Astrocyte of the hippocampus (primary cell): ENCODE results near the gene PCDHB12.
"Not testable (repeated sequence)": the region's sequence is repeated elsewhere in the genome, so short reads cannot be mapped to it uniquely, and the experiment has no call there.

Source experiments
- DNase-seq: peaks from one replicate; pipeline ENCODE4 v3.0.0; 2011; ENCODE audit warnings: low read depth, low spot score

Gene PCDHB12

DNA sequence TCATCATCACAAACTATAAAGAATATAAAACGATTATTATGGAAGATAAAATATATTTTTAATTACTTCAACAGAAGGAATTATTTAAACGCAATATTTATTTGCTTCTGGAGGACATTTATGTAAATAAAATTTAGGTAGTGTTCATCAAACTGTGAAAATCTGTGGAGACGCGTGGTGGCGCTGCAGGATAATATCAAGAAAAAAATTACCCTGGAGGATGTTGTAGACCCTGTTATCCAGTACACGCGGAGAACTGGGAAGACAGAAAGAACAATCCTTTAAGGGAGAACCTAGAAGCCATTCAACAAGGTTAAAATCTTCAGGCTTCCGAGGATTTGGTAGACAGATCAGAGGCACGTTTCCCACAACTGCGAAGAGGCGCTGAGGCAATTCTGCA is at the start of gene PCDHB12:
Gene PCDHB12, plus strand, starts transcription at position 242 of the 400 bp plus-strand sequence. CDS start 189 bp downstream, outside the sequence.
- DNase-seq: no peak

GRCh38 chr5:141172381-141173204 is 35.9 kb upstream of the PCDHB12 start, which contains the start of gene PCDHB7:
TSS of gene PCDHB7 (plus strand) at chr5:141172644. CDS start at chr5:141172836, 192 bp downstream.
- peak; percentile 33 for DNase-seq

- not testable (repeated sequence) for DNase-seq
Measured at GRCh38 chr5:141174291-141175104, 34.0 kb upstream of the PCDHB12 start.

- no peak for DNase-seq
Measured at GRCh38 chr5:141175933-141176332, 32.6 kb upstream of the PCDHB12 start.

GRCh38 chr5:141177577-141178191 is 30.8 kb upstream of the PCDHB12 start, which contains the start of gene PCDHB8:
TSS of gene PCDHB8 (plus strand) at chr5:141177790. CDS start at chr5:141178035, 245 bp downstream.
- DNase-seq: not testable (repeated sequence)

DNA sequence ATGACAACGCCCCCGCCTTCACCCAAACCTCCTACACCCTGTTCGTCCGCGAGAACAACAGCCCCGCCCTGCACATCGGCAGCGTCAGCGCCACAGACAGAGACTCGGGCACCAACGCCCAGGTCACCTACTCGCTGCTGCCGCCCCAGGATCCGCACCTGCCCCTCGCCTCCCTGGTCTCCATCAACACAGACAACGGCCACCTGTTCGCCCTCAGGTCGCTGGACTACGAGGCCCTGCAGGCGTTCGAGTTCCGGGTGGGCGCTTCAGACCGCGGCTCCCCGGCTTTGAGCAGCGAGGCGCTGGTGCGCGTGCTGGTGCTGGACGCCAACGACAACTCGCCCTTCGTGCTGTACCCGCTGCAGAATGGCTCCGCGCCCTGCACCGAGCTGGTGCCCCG is 29.1 kb upstream of the PCDHB12 start:
- DNase-seq: not testable (repeated sequence)

GRCh38 chr5:141179876-141180275 is 28.6 kb upstream of the PCDHB12 start:
- DNase-seq: not testable (repeated sequence)

- DNase-seq: no peak
Measured at GRCh38 chr5:141180313-141180712, 28.2 kb upstream of the PCDHB12 start.

DNA sequence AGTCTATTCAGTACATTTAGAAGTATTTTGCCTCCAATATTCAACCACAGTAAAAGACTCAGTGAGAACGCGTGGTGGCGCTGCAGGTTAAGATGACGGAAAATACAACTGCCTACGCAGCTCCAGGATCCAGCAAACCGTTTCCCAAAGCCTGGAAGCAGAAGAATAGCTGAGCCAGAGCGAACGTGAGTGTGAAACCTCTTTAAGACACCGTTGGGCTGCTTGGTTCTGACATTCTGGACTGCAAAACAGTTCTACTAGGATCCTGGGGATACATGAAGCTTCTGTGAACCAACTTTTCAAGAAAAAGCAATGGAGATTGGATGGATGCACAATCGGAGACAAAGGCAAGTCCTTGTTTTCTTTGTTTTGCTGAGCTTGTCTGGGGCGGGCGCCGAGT is 26.3 kb upstream of the PCDHB12 start, which contains the start of gene PCDHB16:
Gene PCDHB16, plus strand, starts transcription at position 140 of the 400 bp plus-strand sequence. Its CDS starts 173 bp downstream, at position 313.
- peak; percentile 28 for DNase-seq

DNA sequence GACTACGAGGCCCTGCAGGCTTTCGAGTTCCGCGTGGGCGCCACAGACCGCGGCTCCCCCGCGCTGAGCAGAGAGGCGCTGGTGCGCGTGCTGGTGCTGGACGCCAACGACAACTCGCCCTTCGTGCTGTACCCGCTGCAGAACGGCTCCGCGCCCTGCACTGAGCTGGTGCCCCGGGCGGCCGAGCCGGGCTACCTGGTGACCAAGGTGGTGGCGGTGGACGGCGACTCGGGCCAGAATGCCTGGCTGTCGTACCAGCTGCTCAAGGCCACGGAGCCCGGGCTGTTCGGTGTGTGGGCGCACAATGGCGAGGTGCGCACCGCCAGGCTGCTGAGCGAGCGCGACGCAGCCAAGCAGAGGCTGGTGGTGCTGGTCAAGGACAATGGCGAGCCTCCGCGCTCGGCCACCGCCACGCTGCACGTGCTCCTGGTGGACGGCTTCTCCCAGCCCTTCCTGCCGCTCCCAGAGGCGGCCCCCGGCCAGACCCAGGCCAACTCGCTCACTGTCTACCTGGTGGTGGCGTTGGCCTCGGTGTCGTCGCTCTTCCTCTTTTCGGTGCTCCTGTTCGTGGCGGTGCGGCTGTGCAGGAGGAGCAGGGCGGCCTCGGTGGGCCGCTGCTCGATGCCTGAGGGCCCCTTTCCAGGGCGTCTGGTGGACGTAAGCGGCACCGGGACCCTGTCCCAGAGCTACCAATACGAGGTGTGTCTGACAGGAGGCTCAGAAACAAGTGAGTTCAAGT is 24.2 kb upstream of the PCDHB12 start:
- not testable (repeated sequence) for DNase-seq

DNA sequence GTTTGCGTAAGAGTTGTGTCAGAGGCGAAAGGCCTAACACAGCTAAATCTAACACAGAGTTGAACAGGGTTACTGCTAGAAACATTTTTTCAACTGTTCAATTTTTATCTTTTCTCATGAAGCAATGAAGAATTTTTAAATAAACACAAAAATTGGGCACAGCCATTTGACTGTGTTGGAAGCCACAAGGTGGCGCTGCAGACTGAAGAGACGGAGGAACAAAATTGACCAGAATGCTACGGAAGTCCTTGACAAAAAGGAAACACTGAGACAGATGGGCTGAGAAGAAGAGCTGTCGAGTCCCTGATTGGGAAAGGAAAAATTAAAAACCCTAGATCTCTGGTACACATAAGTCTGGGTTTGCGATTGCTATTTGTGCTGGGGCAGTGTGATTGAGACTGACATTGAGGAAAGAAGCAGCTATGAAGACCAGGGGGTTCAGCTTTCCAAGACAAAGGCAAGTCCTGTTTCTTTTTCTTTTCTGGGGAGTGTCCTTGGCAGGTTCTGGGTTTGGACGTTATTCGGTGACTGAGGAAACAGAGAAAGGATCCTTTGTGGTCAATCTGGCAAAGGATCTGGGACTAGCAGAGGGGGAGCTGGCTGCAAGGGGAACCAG is 21.5 kb upstream of the PCDHB12 start, which contains the start of gene PCDHB9:
Gene PCDHB9, plus strand, starts transcription at position 265 of the 616 bp plus-strand sequence. Its CDS starts 158 bp downstream, at position 423.
- peak; percentile 7 for DNase-seq

- DNase-seq: not testable (repeated sequence)
Measured at GRCh38 chr5:141188682-141189081, 19.8 kb upstream of the PCDHB12 start.

- not testable (repeated sequence) for DNase-seq
Measured at GRCh38 chr5:141189131-141189530, 19.4 kb upstream of the PCDHB12 start.

- DNase-seq: peak; percentile 39
Measured at GRCh38 chr5:141192110-141192725, 16.3 kb upstream of the PCDHB12 start, which contains the start of gene PCDHB10. TSS of gene PCDHB10 (plus strand) at chr5:141192353. CDS start at chr5:141192553, 200 bp downstream.

DNA sequence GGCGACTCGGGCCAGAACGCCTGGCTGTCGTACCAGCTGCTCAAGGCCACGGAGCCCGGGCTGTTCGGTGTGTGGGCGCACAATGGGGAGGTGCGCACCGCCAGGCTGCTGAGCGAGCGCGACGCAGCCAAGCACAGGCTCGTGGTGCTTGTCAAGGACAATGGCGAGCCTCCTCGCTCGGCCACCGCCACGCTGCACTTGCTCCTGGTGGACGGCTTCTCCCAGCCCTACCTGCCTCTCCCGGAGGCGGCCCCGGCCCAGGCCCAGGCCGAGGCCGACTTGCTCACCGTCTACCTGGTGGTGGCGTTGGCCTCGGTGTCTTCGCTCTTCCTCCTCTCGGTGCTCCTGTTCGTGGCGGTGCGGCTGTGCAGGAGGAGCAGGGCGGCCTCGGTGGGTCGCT is 14.2 kb upstream of the PCDHB12 start:
- DNase-seq: not testable (repeated sequence)

DNA sequence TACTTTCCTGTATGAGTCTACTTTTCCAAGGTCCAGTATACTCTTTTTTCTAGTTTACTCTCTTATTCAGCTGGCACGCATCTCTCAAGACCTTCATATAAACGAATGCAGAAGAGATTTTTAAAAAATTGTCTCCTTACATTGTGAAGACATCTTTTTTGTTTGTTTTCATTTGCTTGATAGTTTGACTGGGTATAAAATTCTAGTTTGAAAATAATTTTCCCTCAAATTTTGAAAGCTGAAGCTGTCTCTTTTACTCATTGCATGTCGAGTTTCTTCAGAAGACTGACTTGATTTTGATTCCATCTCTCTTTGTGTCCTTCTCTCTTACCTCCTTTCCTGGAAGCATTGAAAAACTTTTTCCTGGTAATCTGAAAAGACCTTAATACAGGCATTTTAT is 12.2 kb upstream of the PCDHB12 start:
- no peak for DNase-seq

- no peak for DNase-seq
Measured at GRCh38 chr5:141199359-141200235, 8.9 kb upstream of the PCDHB12 start, which contains the start of gene PCDHB11. TSS of gene PCDHB11 (plus strand) at chr5:141199627. CDS start at chr5:141199775, 148 bp downstream.

DNA sequence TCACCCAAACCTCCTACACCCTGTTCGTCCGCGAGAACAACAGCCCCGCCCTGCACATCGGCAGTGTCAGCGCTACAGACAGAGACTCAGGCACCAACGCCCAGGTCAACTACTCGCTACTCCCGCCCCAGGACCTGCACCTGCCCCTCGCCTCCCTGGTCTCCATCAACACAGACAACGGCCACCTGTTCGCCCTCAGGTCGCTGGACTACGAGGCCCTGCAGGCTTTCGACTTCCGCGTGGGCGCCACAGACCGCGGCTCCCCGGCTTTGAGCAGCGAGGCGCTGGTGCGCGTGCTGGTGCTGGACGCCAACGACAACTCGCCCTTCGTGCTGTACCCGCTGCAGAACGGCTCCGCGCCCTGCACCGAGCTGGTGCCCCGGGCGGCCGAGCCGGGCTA is 7.4 kb upstream of the PCDHB12 start:
- not testable (repeated sequence) for DNase-seq

DNA sequence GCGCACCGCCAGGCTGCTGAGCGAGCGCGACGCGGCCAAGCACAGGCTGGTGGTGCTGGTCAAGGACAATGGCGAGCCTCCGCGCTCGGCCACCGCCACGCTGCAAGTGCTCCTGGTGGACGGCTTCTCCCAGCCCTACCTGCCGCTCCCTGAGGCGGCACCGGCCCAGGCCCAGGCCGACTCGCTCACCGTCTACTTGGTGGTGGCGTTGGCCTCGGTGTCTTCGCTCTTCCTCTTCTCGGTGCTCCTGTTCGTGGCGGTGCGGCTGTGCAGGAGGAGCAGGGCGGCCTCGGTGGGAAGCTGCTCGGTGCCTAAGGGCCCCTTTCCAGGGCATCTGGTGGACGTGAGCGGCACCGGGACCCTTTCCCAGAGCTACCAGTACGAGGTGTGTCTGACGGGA is 6.9 kb upstream of the PCDHB12 start:
- DNase-seq: not testable (repeated sequence)
